NCI-H446 treated with DMSO at 0.1 percent for 48 hours (cell line): Measurements from ENCODE around the gene SMIM20.

Experiments used
- DNase-seq: peaks from one replicate; lab custom pipeline; 2025; lab: John Stamatoyannopoulos, UW

SMIM20 gene

GRCh38 chr4:25955705-25956104 lies 41.7 kb downstream of the SMIM20 start:
- no peak for DNase-seq

GRCh38 chr4:25956260-25956659 lies 42.2 kb downstream of the SMIM20 start:
- DNase-seq: no peak

DNA sequence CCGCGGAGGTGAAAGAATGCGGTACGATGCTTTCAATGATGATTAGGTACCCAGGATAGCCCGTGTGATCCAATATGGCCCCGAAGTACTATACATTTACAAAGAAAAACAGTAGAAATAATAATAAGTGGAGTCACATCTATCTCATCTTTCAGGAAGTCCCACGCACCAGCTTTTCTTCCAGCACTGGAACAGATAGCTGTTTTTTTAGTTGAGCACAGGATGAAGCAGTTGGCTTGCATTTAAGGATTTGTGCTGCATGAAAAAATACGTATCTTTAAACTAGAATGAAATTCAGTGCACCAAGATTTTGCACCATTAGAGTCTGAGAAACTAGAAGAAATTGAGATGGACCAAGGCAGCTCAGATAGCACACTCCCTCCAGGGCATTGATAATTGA lies 44.1 kb downstream of the SMIM20 start:
- no peak for DNase-seq

GRCh38 chr4:25962393-25962792 lies 48.4 kb downstream of the SMIM20 start:
- no peak for DNase-seq

DNA sequence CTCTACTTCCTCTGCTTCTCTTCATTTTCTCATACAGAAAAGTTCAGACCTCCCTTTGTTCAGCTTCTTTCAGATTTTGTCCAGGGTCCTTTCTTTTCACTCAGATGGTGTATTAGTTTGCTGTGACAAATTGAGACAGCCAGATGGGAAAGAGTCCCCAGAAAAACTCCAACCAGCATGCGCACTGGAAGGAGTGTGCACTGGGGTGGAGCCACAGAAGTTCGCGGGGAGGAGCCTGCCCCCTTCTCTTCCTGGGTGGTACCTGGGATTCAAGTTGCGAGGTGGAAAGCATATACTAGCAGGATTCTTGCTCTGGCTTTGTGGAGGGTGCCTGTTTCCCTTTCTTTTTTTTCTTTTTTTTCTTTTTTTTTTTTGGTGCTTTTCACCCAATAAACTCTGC lies 51.6 kb downstream of the SMIM20 start:
- no peak for DNase-seq

- no peak for DNase-seq
These were observed 52.2 kb downstream of the SMIM20 start for GRCh38 chr4:25966171-25966570.

DNA sequence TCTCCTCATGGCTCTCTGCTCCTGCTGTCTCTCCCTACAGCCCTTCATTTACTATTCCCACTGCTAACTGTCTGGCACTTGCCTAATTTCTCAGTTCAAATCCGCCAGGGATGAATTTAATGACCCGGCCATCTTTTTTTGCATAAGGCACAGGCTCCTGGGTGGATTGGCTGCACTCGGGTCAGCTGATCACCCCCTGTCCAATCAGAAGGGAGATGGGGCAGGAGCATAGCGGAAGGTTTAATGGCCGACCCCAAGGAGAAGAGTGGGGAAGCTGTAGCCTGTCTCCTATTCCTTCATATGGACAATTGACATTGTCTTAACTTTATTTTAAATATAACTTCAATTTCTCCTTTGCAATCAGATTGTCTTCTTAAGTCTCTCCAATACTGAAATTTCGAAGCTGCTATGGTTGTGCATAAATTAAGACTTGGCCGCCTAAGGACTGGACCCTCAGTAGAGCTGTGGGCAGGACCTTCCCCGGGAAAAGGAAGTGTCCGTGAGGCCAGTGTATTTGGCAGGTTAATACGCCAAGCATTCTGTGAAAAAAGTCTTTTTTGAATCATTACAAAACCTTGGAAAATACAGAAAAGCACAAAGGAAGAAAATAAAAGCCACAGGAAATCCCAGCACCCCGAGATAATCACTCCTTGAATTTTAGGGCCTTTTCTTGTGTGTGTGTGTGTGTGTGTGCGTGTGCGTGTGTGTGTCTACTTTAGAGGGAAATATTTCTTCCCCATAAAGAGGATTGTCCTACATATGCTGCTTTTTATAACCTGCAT lies 55.5 kb downstream of the SMIM20 start:
- DNase-seq: no peak

DNA sequence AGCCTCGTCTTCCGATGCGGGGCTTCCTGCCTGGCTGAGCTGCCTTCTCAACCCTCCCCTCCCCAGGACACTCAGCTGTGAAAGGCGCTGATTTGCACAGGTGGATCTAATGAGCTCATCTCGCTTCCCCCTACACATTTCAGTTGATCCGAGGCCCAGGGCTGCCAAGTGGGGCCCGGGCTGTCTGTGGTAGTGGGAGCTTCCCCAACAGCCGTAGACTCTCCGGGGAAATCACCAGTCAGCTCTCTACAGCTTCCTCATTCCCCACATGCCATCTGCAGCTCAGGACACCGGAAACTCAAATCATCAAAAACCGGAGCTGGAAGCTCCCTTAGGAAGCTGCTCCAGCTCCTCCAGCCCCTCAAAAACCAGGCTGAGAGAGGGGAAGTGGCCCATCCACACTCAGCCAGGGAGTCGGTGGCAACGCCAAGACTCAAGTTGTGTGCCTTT lies 56.2 kb downstream of the SMIM20 start:
- DNase-seq: no peak

- DNase-seq: no peak
These were observed 56.8 kb downstream of the SMIM20 start for GRCh38 chr4:25970691-25971432.

- DNase-seq: no peak
These were observed 58.3 kb downstream of the SMIM20 start for GRCh38 chr4:25972366-25972765.

- DNase-seq: no peak
These were observed 59.1 kb downstream of the SMIM20 start for GRCh38 chr4:25972984-25973745.

DNA sequence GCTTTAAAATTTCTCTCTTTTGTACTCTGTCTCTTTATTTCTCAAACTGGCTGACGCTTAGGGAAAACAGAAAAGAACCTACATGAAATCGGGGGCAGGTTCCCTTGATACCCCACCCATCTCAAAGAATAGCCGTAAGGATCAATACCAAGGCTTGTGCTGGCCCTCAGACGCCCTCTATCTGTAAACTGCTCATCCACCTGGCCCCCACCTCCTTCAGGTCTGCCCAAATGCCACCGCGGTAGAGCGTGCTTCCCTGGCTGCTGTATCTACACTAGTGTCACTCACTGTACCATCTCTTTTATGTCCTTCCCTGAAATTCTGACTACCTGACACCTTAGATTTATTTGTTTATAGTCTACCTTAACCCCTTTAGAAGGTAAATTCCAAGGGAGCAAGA lies 62.8 kb downstream of the SMIM20 start:
- DNase-seq: no peak

- DNase-seq: no peak
These were observed 63.6 kb downstream of the SMIM20 start for GRCh38 chr4:25977397-25978170.

DNA sequence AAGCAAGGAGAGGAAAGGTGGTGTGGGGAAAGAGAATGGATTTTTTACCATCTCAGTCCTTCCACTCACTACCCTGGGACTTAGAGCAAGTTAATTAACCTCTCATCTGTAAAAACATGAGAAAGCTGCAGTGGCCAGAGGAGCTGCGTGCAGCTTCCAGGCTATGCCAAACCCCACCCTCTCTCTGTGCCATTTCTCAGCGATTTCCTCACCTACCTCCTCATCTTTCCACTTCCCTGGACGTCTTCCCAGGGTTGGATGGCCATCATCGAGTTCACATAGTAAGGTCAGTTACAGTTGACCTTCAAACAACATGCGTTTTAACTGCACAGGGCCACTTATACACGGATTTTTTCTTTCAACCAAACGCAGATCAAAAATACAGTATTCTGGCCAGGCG lies 64.3 kb downstream of the SMIM20 start:
- no peak for DNase-seq
